Measurements from ENCODE around the gene CACNA1B. TPM values are rescaled to one million over a fixed set of nuclear protein-coding genes. Genes with fewer than 3 reads are reported as not detected.

CACNA1B gene
- under 0.01 TPM in 2 replicates for total RNA-seq

GRCh38 chr9:137877506-137878122 is at the start of gene CACNA1B:
Gene CACNA1B (plus strand): TSS chr9:137877782. CDS start chr9:137877934, 152 bp downstream.

Data from regular cardiac myocyte (primary cell).